NT2/D1 (cell line): ENCODE measurements around the gene EOLA2.
"Not testable (repeated sequence)": the region's sequence is repeated elsewhere in the genome, so short reads cannot be mapped to it uniquely, and the experiment has no call there.

ENCODE experiments used
- SUZ12 ChIP-seq: IDR thresholded peaks from 2 replicates; pipeline ENCODE4 v1.6.1; 2011; ENCODE audit not compliant: insufficient read length, insufficient read depth; ENCODE audit errors: extremely low read depth
- YY1 ChIP-seq: IDR thresholded peaks from 2 replicates; pipeline ENCODE4 v1.6.1; 2011; ENCODE audit not compliant: insufficient read length, insufficient read depth
- ZNF274 ChIP-seq: IDR thresholded peaks from 2 replicates; pipeline ENCODE4 v1.6.1; 2011; ENCODE audit warnings: mild to moderate bottlenecking, low read depth, low read length

DNA sequence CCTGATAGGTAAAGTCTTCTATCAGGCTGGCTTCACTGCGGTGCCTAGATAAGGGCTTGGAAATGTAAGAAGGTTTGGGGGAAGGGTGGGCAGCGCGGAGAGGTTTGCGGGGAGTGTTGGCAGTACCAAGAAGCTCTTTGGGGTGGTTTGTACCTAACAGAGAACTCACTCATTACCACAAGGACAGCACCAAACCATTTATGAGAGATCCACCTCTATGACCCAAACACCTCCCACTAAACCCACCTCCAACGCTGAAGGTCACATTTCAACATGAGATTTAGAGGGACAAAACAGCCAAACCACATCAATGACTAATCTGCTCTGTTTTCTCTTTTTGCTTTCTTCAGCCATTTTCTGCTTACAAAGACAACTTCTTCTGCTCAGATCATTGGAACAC, 13.9 kb downstream of the EOLA2 start:
- not testable (repeated sequence) for TF ChIP-seq SUZ12, YY1, ZNF274
